Measurements from ENCODE around the gene ETS1.

DNA sequence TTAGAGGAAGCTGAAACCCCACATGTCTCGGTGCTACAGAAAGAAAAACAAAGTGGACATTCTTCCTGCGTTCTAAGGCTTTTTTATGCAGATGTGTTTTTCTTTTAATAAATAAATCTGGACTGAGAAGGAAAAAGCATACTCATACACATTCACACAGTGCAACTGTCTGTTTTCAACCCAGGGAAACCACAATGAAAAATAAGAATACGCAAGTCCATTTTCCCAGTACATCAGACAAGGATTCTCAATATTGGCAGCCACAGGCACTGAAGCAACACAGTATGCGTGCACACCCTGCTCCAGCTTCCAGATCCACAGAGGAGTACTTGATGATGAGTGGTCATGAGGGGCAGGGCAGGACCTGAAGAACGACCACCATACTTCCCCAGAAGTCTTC, 86.9 kb downstream of the ETS1 start:
- TF ChIP-seq, protein P1, sequence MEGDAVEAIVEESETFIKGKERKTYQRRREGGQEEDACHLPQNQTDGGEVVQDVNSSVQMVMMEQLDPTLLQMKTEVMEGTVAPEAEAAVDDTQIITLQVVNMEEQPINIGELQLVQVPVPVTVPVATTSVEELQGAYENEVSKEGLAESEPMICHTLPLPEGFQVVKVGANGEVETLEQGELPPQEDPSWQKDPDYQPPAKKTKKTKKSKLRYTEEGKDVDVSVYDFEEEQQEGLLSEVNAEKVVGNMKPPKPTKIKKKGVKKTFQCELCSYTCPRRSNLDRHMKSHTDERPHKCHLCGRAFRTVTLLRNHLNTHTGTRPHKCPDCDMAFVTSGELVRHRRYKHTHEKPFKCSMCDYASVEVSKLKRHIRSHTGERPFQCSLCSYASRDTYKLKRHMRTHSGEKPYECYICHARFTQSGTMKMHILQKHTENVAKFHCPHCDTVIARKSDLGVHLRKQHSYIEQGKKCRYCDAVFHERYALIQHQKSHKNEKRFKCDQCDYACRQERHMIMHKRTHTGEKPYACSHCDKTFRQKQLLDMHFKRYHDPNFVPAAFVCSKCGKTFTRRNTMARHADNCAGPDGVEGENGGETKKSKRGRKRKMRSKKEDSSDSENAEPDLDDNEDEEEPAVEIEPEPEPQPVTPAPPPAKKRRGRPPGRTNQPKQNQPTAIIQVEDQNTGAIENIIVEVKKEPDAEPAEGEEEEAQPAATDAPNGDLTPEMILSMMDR (IDR thresholded peaks at IDR 0.05) = no peak
- TF ChIP-seq, protein P2, sequence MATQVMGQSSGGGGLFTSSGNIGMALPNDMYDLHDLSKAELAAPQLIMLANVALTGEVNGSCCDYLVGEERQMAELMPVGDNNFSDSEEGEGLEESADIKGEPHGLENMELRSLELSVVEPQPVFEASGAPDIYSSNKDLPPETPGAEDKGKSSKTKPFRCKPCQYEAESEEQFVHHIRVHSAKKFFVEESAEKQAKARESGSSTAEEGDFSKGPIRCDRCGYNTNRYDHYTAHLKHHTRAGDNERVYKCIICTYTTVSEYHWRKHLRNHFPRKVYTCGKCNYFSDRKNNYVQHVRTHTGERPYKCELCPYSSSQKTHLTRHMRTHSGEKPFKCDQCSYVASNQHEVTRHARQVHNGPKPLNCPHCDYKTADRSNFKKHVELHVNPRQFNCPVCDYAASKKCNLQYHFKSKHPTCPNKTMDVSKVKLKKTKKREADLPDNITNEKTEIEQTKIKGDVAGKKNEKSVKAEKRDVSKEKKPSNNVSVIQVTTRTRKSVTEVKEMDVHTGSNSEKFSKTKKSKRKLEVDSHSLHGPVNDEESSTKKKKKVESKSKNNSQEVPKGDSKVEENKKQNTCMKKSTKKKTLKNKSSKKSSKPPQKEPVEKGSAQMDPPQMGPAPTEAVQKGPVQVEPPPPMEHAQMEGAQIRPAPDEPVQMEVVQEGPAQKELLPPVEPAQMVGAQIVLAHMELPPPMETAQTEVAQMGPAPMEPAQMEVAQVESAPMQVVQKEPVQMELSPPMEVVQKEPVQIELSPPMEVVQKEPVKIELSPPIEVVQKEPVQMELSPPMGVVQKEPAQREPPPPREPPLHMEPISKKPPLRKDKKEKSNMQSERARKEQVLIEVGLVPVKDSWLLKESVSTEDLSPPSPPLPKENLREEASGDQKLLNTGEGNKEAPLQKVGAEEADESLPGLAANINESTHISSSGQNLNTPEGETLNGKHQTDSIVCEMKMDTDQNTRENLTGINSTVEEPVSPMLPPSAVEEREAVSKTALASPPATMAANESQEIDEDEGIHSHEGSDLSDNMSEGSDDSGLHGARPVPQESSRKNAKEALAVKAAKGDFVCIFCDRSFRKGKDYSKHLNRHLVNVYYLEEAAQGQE (IDR thresholded peaks at IDR 0.05) = no peak
- TF ChIP-seq, protein P3, sequence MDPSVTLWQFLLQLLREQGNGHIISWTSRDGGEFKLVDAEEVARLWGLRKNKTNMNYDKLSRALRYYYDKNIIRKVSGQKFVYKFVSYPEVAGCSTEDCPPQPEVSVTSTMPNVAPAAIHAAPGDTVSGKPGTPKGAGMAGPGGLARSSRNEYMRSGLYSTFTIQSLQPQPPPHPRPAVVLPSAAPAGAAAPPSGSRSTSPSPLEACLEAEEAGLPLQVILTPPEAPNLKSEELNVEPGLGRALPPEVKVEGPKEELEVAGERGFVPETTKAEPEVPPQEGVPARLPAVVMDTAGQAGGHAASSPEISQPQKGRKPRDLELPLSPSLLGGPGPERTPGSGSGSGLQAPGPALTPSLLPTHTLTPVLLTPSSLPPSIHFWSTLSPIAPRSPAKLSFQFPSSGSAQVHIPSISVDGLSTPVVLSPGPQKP (IDR thresholded peaks at IDR 0.05; ENCODE audit: low read depth, low read length) = no peak
- TF ChIP-seq RNF2 (IDR thresholded peaks at IDR 0.05; ENCODE audit: borderline replicate concordance, low read depth) (no peak), JUNB (IDR thresholded peaks at IDR 0.05) (no peak), POLR2A (IDR thresholded peaks at IDR 0.05; ENCODE audit: low read length) (no peak)

Measured in A549 (cell line).